Kidney (tissue), 14 donors: ENCODE data around the gene MATR3. TPM values are rescaled to one million over a fixed set of nuclear protein-coding genes. Genes with fewer than 3 reads are reported as not detected.

Source experiments
- DNase-seq, 5 donors: peaks; one replicate each; pipeline ENCODE4 v3.0.0-alpha.2; 2013 to 2020
- FAIRE-seq: peaks from 2 replicates; lab custom pipeline; 2012; peaks lifted over from hg19 to GRCh38; lab: Jason Lieb, UNC
- H3K27ac ChIP-seq, 2 donors: one replicate each; pipeline ENCODE4 v1.7.0; 2013; ENCODE audit warnings: low read depth in 2 of 2, low read length in 2 of 2, inconsistent platforms in 1 of 2
- H3K27me3 ChIP-seq: one replicate; pipeline ENCODE4 v1.7.1; 2013; ENCODE audit warnings: low read length, inconsistent platforms; ENCODE audit not compliant: control insufficient read depth, insufficient read depth
- H3K36me3 ChIP-seq, 3 donors: one replicate each; pipeline versions ENCODE4 v1.7.0 to v1.7.1; 2013; ENCODE audit warnings: low read length in 3 of 3, control low read depth in 1 of 3, inconsistent platforms in 1 of 3; ENCODE audit not compliant: insufficient read depth in 3 of 3, control insufficient read depth in 2 of 3
- H3K4me1 ChIP-seq, 3 donors: one replicate each; pipeline versions ENCODE4 v1.7.0 to v1.7.1; 2013; ENCODE audit warnings: low read length in 3 of 3, inconsistent platforms in 1 of 3, low read depth in 1 of 3; ENCODE audit not compliant: control insufficient read depth in 2 of 3, insufficient read depth in 2 of 3
- H3K4me3 ChIP-seq, 3 donors: one replicate each; pipeline versions ENCODE4 v1.7.0 to v1.8.1; 2013; ENCODE audit warnings: low read length in 3 of 3, control low read depth in 1 of 3, inconsistent platforms in 1 of 3
- H3K9ac ChIP-seq, 3 donors: one replicate each; pipeline versions ENCODE4 v1.7.0 to v1.7.1; 2013; ENCODE audit warnings: low read length in 3 of 3, control low read depth in 1 of 3, inconsistent platforms in 1 of 3
- H3K9me3 ChIP-seq, 3 donors: one replicate each; pipeline versions ENCODE4 v1.7.0 to v1.7.1; 2013; ENCODE audit warnings: low read length in 3 of 3, control low read depth in 1 of 3, inconsistent platforms in 1 of 3; ENCODE audit not compliant: control insufficient read depth in 2 of 3, insufficient read depth in 1 of 3
- intact Hi-C: fragments of 100-400 bp; cut with DNase I; formaldehyde crosslinking; loops from one replicate; pipeline ENCODE4 v1.11.1; 2022
- polyA plus RNA-seq: library from polyadenylated mRNA; stranded (reverse); fragments of 350-450 nt; fragmentation: Illumina TruSeq; extraction: RNeasy Lipid Tissue Mini Kit (QIAGEN cat#74804); gene quantifications from one replicate; pipeline ENCODE4 v1.2.3, GENCODE V29; 2014; ENCODE audit warnings: low read depth, low replicate concordance; ENCODE audit not compliant: insufficient read depth
- total RNA-seq: library from RNA; stranded (reverse); fragmentation: NEBNext Ultra II Directional; extraction: Animal tissue kit (Norgen Biotek cat#: 25700); gene quantifications from one replicate; pipeline ENCODE4 v1.2.1, GENCODE V29; 2021
- TF ChIP-seq, protein P1 (sequence below): IDR thresholded peaks from 3 replicates; pipeline ENCODE4 v1.5.1; 2012; ENCODE audit warnings: mild to moderate bottlenecking, moderate library complexity, borderline replicate concordance; ENCODE audit not compliant: insufficient read depth; ENCODE audit errors: extremely low read depth
- donor health status: control.
- donor health status: control.
- donor health status: control.
- donor health status: control.
- donor health status: control.
- donor health status: DM: yes; HTN: yes; CAD: no.
- donor health status: Normal renal cell carcinoma (clear cell type).

The MATR3 gene
- total and polyA plus RNA-seq, 2 donors from 2014 or later = 124 to 215 TPM

DNA sequence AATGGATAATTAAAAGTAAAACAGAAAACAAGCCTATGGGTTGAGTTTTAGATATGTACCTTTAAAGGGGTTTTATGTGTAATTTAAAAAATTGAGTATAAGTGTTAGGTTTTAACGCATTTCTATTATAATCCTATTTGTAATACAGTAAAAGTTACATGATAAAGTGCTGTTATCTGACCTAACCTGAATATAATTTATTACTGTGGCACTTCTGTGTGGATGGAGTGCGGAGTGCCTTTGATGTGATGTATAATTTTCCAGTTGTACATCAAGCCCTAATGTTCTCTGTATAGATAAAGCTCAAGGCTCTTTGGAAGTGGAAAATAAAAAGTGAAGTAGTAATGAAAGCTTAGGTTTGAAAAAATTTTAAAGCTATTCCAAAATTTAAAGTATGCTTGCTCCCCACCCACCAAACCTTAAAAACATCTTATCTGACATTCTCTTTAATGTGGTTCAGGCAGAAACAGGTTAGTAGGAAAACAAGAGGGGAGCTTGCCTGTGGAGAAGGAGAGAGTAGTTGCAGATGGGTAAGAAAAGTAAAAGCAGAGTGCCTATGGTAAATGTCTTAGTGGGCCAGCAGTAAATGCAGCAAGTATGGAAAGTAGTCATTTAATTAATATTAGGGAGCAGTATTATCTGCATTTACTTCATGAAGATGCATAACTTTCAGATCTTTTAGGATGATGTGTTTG lies 4.0 kb downstream of the MATR3 start:
- TF ChIP-seq, protein P1, sequence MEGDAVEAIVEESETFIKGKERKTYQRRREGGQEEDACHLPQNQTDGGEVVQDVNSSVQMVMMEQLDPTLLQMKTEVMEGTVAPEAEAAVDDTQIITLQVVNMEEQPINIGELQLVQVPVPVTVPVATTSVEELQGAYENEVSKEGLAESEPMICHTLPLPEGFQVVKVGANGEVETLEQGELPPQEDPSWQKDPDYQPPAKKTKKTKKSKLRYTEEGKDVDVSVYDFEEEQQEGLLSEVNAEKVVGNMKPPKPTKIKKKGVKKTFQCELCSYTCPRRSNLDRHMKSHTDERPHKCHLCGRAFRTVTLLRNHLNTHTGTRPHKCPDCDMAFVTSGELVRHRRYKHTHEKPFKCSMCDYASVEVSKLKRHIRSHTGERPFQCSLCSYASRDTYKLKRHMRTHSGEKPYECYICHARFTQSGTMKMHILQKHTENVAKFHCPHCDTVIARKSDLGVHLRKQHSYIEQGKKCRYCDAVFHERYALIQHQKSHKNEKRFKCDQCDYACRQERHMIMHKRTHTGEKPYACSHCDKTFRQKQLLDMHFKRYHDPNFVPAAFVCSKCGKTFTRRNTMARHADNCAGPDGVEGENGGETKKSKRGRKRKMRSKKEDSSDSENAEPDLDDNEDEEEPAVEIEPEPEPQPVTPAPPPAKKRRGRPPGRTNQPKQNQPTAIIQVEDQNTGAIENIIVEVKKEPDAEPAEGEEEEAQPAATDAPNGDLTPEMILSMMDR = no peak
- DNase-seq = no peak
- Histone ChIP-seq H3K9me3 (no peaks in the 10 kb centered on the region), H3K27me3 (no peaks in the 10 kb centered on the region), H3K36me3 (no peaks in the 10 kb centered on the region), H3K9ac (no peak overlapping the region), H3K4me1 (peaks cover 3 to 26% (median 21%) of the 10 kb centered on the region in 3 donors), H3K4me3 (no peak overlapping the region), H3K27ac (no peak overlapping the region)
- intact Hi-C loops = no loop called here
- no peak for FAIRE-seq

DNA sequence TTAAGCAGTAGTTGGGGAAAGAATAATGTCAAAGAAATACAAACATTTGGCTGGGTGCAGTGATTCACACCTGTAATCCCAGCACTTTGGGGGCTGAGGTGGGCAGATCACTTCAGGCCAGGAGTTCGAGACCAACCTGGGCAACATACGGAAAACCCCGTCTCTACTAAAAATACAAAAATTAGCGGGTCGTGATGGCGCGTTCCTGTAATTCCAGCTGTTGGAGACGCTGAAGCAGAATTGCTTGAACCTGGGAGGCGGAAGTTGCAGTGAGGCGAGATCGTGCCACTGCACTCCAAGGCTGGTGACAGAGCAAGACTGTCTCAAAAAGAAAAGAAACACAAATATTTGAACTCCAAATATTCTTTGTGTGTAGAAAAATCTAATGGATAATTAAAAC lies 4.7 kb downstream of the MATR3 start:
- intact Hi-C loops = no loop called here
- no peaks in the 10 kb centered on the region for H3K9me3 ChIP-seq
- peaks cover 3 to 28% (median 22%) of the 10 kb centered on the region in 3 donors for H3K4me1 ChIP-seq
- H3K27ac ChIP-seq = no peak overlapping the region
- no peaks in the 10 kb centered on the region for H3K27me3 ChIP-seq
- FAIRE-seq (no peak), DNase-seq (no peak)
- no peak overlapping the region for H3K9ac ChIP-seq
- H3K36me3 ChIP-seq = no peaks in the 10 kb centered on the region
- TF ChIP-seq, protein P1 = no peak
- peak overlapping the region in 1 of 3 donors; percentile 22 for H3K4me3 ChIP-seq

DNA sequence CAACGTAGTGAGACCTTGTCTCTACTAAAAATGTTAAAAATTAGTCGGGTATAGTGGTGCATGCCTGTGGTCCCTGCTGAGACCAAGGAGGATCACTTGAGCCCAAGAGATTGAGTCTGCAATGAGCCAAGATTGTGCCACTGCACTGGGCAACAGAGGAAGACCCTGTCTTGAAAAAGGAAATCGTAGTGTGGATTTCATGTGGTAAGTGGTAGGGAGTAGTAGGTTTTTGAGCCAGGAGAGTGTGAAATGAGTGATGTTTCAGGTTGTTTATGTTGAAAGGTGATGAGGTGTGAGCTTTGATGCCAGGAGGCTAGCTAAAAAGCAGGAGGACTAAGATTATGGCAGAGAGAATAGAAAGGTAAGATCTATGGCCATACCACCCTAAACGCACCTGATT lies 5.9 kb downstream of the MATR3 start:
- Histone ChIP-seq H3K9me3 (no peaks in the 10 kb centered on the region), H3K9ac (no peak overlapping the region), H3K4me1 (peaks cover 3 to 28% (median 26%) of the 10 kb centered on the region in 3 donors), H3K36me3 (no peaks in the 10 kb centered on the region), H3K27me3 (no peaks in the 10 kb centered on the region), H3K27ac (no peak overlapping the region), H3K4me3 (no peak overlapping the region)
- intact Hi-C loops = no loop called here
- TF ChIP-seq, protein P1 = no peak
- DNase-seq (no peak), FAIRE-seq (no peak)
